ENCODE data around the gene ECSIT. TPM values are rescaled to one million over a fixed set of nuclear protein-coding genes. Genes with fewer than 3 reads are reported as not detected.

Gene ECSIT
- total and polyA plus RNA-seq, 2 donors (not counting 1 experiment from before 2014, with no cell fraction given): 45.6 to 63.1 TPM

DNA sequence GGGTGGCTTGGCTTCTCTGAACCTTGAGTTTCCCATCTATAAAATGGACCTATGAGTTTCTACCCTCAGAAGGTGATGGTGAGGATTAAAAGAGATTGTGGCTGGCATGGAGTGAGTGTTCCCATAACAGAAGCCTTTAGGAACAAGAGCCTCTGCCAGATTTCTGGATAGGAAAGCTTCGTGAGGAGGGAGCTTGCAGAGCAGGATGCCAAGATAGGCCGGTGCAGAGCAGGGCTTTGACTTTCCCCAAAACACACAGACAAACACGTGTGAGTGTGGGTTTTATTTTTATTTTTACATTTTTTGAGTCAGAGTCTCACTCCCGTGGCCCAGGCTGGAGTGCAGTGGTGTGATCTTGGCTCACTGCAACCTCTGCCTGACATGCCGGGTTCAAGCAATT, 6.0 kb upstream of the ECSIT start:
- 66% methylated on average over 2 of the region's 5 CpGs for WGBS (ENCODE audit: insufficient coverage)
- POLR2A ChIA-PET: interaction anchor here (1.3 kb wide), 1 partner anchor 24 kb away, joined by 3 read pairs; the partner anchor contains the start of gene ELOF1
- DNase-seq (no peak), ATAC-seq (ENCODE audit: low read depth) (no peak)
- Histone ChIP-seq H3K9ac (ENCODE audit: low read length) (no peak overlapping the region), H3K27ac (ENCODE audit: low read length in 2 of 2) (peak overlapping the region in 1 of 2 donors; percentile 30), H3K36me3 (replicated peaks in 1 of 2; ENCODE audit: control extremely low read depth in 1 of 2, control insufficient read depth in 1 of 2, extremely low read depth in 1 of 2, insufficient read depth in 2 of 2, low read length in 1 of 2) (no peaks in the 10 kb centered on the region), H3K4me1 (ENCODE audit: control insufficient read depth in 2 of 2, insufficient read depth in 2 of 2, low read length in 2 of 2) (peaks cover 24 to 32% of the 10 kb centered on the region in 2 donors), H3K4me2 (replicated peaks; ENCODE audit: low read depth, low read length, poor library complexity, severe bottlenecking) (peak overlapping the region; percentile 3), H3K27me3 (replicated peaks in 1 of 4; ENCODE audit: control extremely low read depth in 1 of 4, control insufficient read depth in 3 of 4, insufficient read depth in 4 of 4, low read length in 3 of 4) (peaks cover 0 to 19% (median 7%) of the 10 kb centered on the region in 4 experiments), H4K20me1 (ENCODE audit: control insufficient read depth, insufficient read depth, low read length, poor library complexity, severe bottlenecking) (no peaks in the 10 kb centered on the region), H3K9me3 (ENCODE audit: control extremely low read depth in 1 of 3, control insufficient read depth in 2 of 3, insufficient read depth in 1 of 3, low read length in 2 of 3) (peaks cover 0 to 4% (median 0%) of the 10 kb centered on the region in 3 donors), H2AFZ (ENCODE audit: insufficient read depth, low read depth, low read length, poor library complexity, severe bottlenecking) (no peak overlapping the region), H3K4me3 (ENCODE audit: control extremely low read depth in 1 of 5, extremely low read depth in 1 of 5, insufficient read depth in 1 of 5, low read depth in 2 of 5, low read length in 4 of 5) (no peak overlapping the region), H3K79me2 (ENCODE audit: control insufficient read depth, insufficient read depth, low read length) (no peaks in the 10 kb centered on the region)
- Mint-ChIP-seq H3K27ac (peak overlapping the region; percentile 76), H3K4me3 (peak overlapping the region; percentile 23), H3K27me3 (peaks cover 9% of the 10 kb centered on the region), H3K4me1 (peaks cover 22% of the 10 kb centered on the region), H3K9me3 (ENCODE audit: insufficient read depth) (no peaks in the 10 kb centered on the region)
- CTCF ChIA-PET: interaction anchor here (2.9 kb wide), 1 partner anchor 24 kb away, joined by 22 read pairs; the partner anchor contains the start of gene ELOF1
- no peak for TF ChIP-seq EZH2 (IDR thresholded peaks at IDR 0.05; ENCODE audit: borderline replicate concordance, insufficient read depth, low read depth, low read length, poor library complexity, severe bottlenecking)
- TF ChIP-seq, protein P1, sequence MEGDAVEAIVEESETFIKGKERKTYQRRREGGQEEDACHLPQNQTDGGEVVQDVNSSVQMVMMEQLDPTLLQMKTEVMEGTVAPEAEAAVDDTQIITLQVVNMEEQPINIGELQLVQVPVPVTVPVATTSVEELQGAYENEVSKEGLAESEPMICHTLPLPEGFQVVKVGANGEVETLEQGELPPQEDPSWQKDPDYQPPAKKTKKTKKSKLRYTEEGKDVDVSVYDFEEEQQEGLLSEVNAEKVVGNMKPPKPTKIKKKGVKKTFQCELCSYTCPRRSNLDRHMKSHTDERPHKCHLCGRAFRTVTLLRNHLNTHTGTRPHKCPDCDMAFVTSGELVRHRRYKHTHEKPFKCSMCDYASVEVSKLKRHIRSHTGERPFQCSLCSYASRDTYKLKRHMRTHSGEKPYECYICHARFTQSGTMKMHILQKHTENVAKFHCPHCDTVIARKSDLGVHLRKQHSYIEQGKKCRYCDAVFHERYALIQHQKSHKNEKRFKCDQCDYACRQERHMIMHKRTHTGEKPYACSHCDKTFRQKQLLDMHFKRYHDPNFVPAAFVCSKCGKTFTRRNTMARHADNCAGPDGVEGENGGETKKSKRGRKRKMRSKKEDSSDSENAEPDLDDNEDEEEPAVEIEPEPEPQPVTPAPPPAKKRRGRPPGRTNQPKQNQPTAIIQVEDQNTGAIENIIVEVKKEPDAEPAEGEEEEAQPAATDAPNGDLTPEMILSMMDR (IDR thresholded peaks at IDR 0.05): no peak
- intact Hi-C loops (cut with micrococcal nuclease): no loop called here

DNA sequence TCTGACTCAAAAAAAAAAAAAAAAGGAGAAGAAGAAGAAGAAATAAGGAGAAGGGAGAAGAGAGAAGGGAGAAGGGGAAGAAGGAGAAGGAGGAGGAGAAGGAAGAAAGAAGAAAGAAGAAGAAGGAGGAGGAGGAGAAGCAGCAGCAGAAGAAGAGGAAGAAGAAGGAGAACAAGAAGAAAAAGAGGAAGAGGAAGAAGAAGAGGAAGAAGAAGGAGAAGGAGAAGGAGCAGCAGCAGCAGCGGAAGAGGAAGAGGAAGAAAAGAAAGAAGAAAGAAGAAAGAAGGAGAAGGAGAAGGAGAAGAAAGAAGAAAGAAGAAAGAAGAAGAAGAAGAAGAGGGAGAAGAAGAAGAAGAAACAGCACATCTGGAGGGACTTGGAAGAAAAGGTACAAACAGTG, 5.6 kb upstream of the ECSIT start:
- DNase-seq: no peak
- Histone ChIP-seq H4K20me1 (ENCODE audit: control insufficient read depth, insufficient read depth, low read length, poor library complexity, severe bottlenecking) (no peaks in the 10 kb centered on the region), H3K9ac (ENCODE audit: low read length) (no peak overlapping the region), H3K4me1 (ENCODE audit: control insufficient read depth in 2 of 2, insufficient read depth in 2 of 2, low read length in 2 of 2) (peaks cover 24 to 30% of the 10 kb centered on the region in 2 donors), H3K79me2 (ENCODE audit: control insufficient read depth, insufficient read depth, low read length) (no peaks in the 10 kb centered on the region), H3K27me3 (replicated peaks in 1 of 4; ENCODE audit: control extremely low read depth in 1 of 4, control insufficient read depth in 3 of 4, insufficient read depth in 4 of 4, low read length in 3 of 4) (peaks cover 0 to 16% (median 5%) of the 10 kb centered on the region in 4 experiments), H2AFZ (ENCODE audit: insufficient read depth, low read depth, low read length, poor library complexity, severe bottlenecking) (no peak overlapping the region), H3K4me3 (ENCODE audit: control extremely low read depth in 1 of 5, extremely low read depth in 1 of 5, insufficient read depth in 1 of 5, low read depth in 2 of 5, low read length in 4 of 5) (no peak overlapping the region), H3K27ac (ENCODE audit: low read length in 2 of 2) (peak overlapping the region in 1 of 2 donors; percentile 30), H3K9me3 (ENCODE audit: control extremely low read depth in 1 of 3, control insufficient read depth in 2 of 3, insufficient read depth in 1 of 3, low read length in 2 of 3) (peaks cover 0 to 4% (median 0%) of the 10 kb centered on the region in 3 donors), H3K36me3 (replicated peaks in 1 of 2; ENCODE audit: control extremely low read depth in 1 of 2, control insufficient read depth in 1 of 2, extremely low read depth in 1 of 2, insufficient read depth in 2 of 2, low read length in 1 of 2) (no peaks in the 10 kb centered on the region), H3K4me2 (replicated peaks; ENCODE audit: low read depth, low read length, poor library complexity, severe bottlenecking) (peak overlapping the region; percentile 3)
- WGBS (ENCODE audit: insufficient coverage): 11% methylated on average over 1 of the region's 1 CpG
- intact Hi-C loops (cut with micrococcal nuclease): no loop called here
- Mint-ChIP-seq H3K4me1 (peaks cover 22% of the 10 kb centered on the region), H3K27ac (peak overlapping the region; percentile 76), H3K9me3 (ENCODE audit: insufficient read depth) (no peaks in the 10 kb centered on the region), H3K27me3 (peaks cover 9% of the 10 kb centered on the region), H3K4me3 (peak overlapping the region; percentile 23)
- ChIA-PET POLR2A (no interaction called here), CTCF (interaction anchor here (2.9 kb wide), 1 partner anchor 24 kb away, joined by 22 read pairs; the partner anchor contains the start of gene ELOF1)
- ATAC-seq (ENCODE audit: low read depth): no peak
- no peak for TF ChIP-seq EZH2 (IDR thresholded peaks at IDR 0.05; ENCODE audit: borderline replicate concordance, insufficient read depth, low read depth, low read length, poor library complexity, severe bottlenecking)
- TF ChIP-seq, protein P1 (IDR thresholded peaks at IDR 0.05): peak; percentile 14

Data from B cell (primary cell).